ENCODE measurements around the gene CARD19. TPM values are rescaled to one million over a fixed set of nuclear protein-coding genes. Genes with fewer than 3 reads are reported as not detected.
"Not testable (repeated sequence)": the region's sequence is repeated elsewhere in the genome, so short reads cannot be mapped to it uniquely, and the experiment has no call there.

The CARD19 gene
- total RNA-seq, 1 experiment from 2014 or later = 63.4 TPM

GRCh38 chr9:93099551-93100275 is 3.7 kb downstream of the CARD19 start:
- ChIA-PET POLR2A (no interaction called here), CTCF (interaction anchor here (0.6 kb wide), 1 partner anchor 49 kb away, joined by 12 read pairs; no protein-coding TSS in a partner anchor)
- peaks cover 4% of the 10 kb centered on the region; the same call in 1 of the 2 replicates for H3K36me3 ChIP-seq (ENCODE audit: control insufficient read depth, insufficient read depth, low read length)
- ATAC-seq (no peak), DNase-seq (ENCODE audit: low read depth, low spot score) (no peak)
- no peak for TF ChIP-seq TCF7L2 (IDR thresholded peaks at IDR 0.05; ENCODE audit: low read depth, low read length)
- no peak for TF ChIP-seq REST (IDR thresholded peaks at IDR 0.05; ENCODE audit: insufficient read depth in 1 of 2, low read depth in 2 of 2, low read length in 1 of 2)
- no peak for TF ChIP-seq CTCF (IDR thresholded peaks at IDR 0.05)
- TF ChIP-seq POLR2AphosphoS5 (IDR thresholded peaks at IDR 0.05; ENCODE audit: low read depth, low read length) = no peak
- TF ChIP-seq SIN3A (IDR thresholded peaks at IDR 0.05; ENCODE audit: borderline replicate concordance, insufficient read depth, low read depth, low read length) = no peak
- no peaks in the 10 kb centered on the region for H3K27me3 ChIP-seq (ENCODE audit: control insufficient read depth, insufficient read depth, low read length)
- in situ Hi-C loops (cut with HindIII; ENCODE audit: low pct_unique_long_range_greater_than_20kb, low sequenced_read_pairs) (no loop called here), intact Hi-C loops (cut with micrococcal nuclease; ENCODE audit: unreplicated experiment) (loop anchor here (10.0 kb wide), 1 partner anchor 95 kb away; no protein-coding TSS in a partner anchor)
- H3K9me3 ChIP-seq (ENCODE audit: control insufficient read depth, insufficient read depth, low read depth, low read length) = no peaks in the 10 kb centered on the region
- peak overlapping the region; percentile 85; the same call in 1 of the 2 replicates for H3K27ac ChIP-seq (ENCODE audit: low read length)
- BruUV-seq (replicated peaks) = no TSS peak
- peaks cover 23% of the 10 kb centered on the region for H3K4me1 ChIP-seq (ENCODE audit: control insufficient read depth, insufficient read depth, low read length)
- no peak overlapping the region for H3K4me3 ChIP-seq (ENCODE audit: low read depth in 2 of 2, low read length in 2 of 2)

GRCh38 chr9:93100276-93100636 is 4.2 kb downstream of the CARD19 start:
- ATAC-seq (no peak), DNase-seq (ENCODE audit: low read depth, low spot score) (no peak)
- ChIA-PET POLR2A (no interaction called here), CTCF (no interaction called here)
- H3K9me3 ChIP-seq (ENCODE audit: control insufficient read depth, insufficient read depth, low read depth, low read length) = no peaks in the 10 kb centered on the region
- no TSS peak for BruUV-seq (replicated peaks)
- H3K27ac ChIP-seq (ENCODE audit: low read length) = no peak overlapping the region
- no peaks in the 10 kb centered on the region for H3K27me3 ChIP-seq (ENCODE audit: control insufficient read depth, insufficient read depth, low read length)
- peaks cover 19% of the 10 kb centered on the region for H3K4me1 ChIP-seq (ENCODE audit: control insufficient read depth, insufficient read depth, low read length)
- intact Hi-C loops (cut with micrococcal nuclease; ENCODE audit: unreplicated experiment) = no loop called here
- H3K4me3 ChIP-seq (ENCODE audit: low read depth in 2 of 2, low read length in 2 of 2) = no peak overlapping the region
- no peak for TF ChIP-seq REST (IDR thresholded peaks at IDR 0.05; ENCODE audit: insufficient read depth in 1 of 2, low read depth in 2 of 2, low read length in 1 of 2)
- no peak for TF ChIP-seq CTCF (IDR thresholded peaks at IDR 0.05)
- no peak for TF ChIP-seq TCF7L2 (IDR thresholded peaks at IDR 0.05; ENCODE audit: low read depth, low read length)
- TF ChIP-seq SIN3A (IDR thresholded peaks at IDR 0.05; ENCODE audit: borderline replicate concordance, insufficient read depth, low read depth, low read length) = no peak
- no peak for TF ChIP-seq POLR2AphosphoS5 (IDR thresholded peaks at IDR 0.05; ENCODE audit: low read depth, low read length)
- in situ Hi-C loops (cut with HindIII; ENCODE audit: low pct_unique_long_range_greater_than_20kb, low sequenced_read_pairs) = no loop called here
- peaks cover 4% of the 10 kb centered on the region; the same call in 1 of the 2 replicates for H3K36me3 ChIP-seq (ENCODE audit: control insufficient read depth, insufficient read depth, low read length)

GRCh38 chr9:93101086-93101485 is 5.1 kb downstream of the CARD19 start:
- in situ Hi-C loops (cut with HindIII; ENCODE audit: low pct_unique_long_range_greater_than_20kb, low sequenced_read_pairs); CTCF ChIA-PET; intact Hi-C loops (cut with micrococcal nuclease; ENCODE audit: unreplicated experiment); H3K27me3 ChIP-seq (ENCODE audit: control insufficient read depth, insufficient read depth, low read length); H3K9me3 ChIP-seq (ENCODE audit: control insufficient read depth, insufficient read depth, low read depth, low read length); BruUV-seq (replicated peaks); DNase-seq (ENCODE audit: low read depth, low spot score); ATAC-seq; H3K36me3 ChIP-seq (ENCODE audit: control insufficient read depth, insufficient read depth, low read length); H3K4me3 ChIP-seq (ENCODE audit: low read depth in 2 of 2, low read length in 2 of 2); H3K27ac ChIP-seq (ENCODE audit: low read length): not testable (repeated sequence)
- POLR2A ChIA-PET = interaction anchor here (0.6 kb wide), 1 partner anchor 65 kb away, joined by 5 read pairs; no protein-coding TSS in a partner anchor
- peaks cover 19% of the 10 kb centered on the region for H3K4me1 ChIP-seq (ENCODE audit: control insufficient read depth, insufficient read depth, low read length)
